ENCODE data around the gene MYNN.

MYNN gene

GRCh38 chr3:169780742-169781141, 7.5 kb downstream of the MYNN start:
- no peak for DNase-seq

- DNase-seq, result no peak
Observed at GRCh38 chr3:169781209-169781855, 8.1 kb downstream of the MYNN start.

GRCh38 chr3:169787120-169787519, 13.9 kb downstream of the MYNN start:
- DNase-seq, result no peak

- no peak for DNase-seq
Observed at GRCh38 chr3:169787791-169788190, 14.6 kb downstream of the MYNN start.

DNA sequence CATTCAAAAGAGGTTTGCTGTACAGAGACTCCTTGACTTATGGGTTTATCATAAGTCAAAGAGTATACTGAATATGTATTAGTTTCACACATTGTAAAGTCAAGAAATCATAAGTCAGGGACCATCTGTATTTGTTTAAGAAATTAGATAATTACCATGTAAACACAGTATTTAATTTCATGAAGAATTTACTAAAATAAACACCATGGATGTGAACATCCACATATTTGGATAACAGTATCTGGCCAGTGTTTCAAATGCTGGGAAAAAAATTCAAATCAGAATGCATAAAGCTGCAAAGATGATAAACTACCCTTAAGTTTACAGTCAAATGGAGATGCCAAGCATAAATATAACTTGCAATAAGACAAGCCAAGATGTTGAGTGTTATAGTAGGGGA, 17.0 kb downstream of the MYNN start:
- DNase-seq, result no peak

- DNase-seq, result no peak
Observed at GRCh38 chr3:169790687-169791429, 17.7 kb downstream of the MYNN start.

DNA sequence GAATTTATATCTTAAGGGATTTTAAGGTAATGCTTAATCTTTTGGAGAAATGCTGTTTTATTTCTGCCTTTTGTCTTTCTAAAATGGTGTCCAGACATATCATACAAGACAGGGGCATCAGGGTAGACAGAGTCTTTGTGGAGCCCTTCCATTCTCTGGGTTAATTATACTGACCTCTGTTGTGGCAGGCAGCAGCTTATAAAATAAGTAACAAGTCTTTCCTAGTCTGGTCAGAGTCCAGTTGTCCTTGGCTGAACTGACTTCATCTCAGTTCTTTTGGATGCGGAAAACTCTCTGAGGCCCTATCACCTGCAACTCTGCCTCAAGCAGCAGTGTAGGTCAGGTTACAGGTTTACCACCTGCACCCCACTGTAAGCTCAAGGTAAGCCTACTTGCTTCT, 19.2 kb downstream of the MYNN start:
- DNase-seq, result no peak

- no peak for DNase-seq
Observed at GRCh38 chr3:169804681-169805080, 31.5 kb downstream of the MYNN start.

GRCh38 chr3:169809230-169809795, 36.1 kb downstream of the MYNN start:
- no peak for DNase-seq

DNA sequence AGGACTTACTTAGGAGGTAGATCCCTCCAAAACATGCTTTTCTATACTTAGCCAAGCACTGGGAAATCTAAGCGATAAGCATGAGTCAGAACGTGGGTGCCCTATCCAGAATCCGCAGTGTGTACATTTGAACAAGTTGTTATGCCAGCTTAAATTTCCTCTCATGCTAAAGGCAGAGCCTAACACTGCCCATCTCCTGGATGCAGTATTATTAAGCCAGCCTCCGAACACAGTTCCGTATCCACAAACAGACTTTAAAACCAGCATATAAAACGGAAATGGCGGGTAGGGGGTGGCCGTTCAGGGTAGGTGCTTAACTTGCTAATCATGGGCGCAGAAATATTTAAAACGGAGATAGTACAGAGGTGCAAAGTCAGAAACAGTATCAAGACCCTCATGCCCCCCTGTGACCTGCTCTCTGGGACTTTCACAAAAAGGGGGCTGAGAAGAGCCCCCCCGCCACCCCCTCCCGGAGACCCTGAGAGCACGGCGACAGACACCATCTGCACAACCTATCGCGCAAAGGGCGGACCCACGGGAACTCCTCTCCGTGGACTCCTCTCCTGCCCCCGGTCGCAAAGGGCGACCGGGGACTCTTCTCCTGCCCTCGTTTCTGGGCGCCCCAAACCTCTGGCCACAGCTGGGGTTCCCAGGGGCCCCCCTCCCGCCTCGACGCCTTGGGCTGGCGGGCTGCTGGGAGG, 38.6 kb downstream of the MYNN start:
- peak; percentile 49 for DNase-seq

- DNase-seq, result peak; percentile 84
Observed at GRCh38 chr3:169812332-169813235, 39.4 kb downstream of the MYNN start, which contains the start of the genes LRRC34 and LRRIQ4. Gene LRRC34, minus strand, starts transcription at chr3:169812904. Its CDS starts 356 bp downstream, at chr3:169812548. Gene LRRIQ4, plus strand, starts transcription at chr3:169812870. Its CDS starts 9,052 bp downstream, at chr3:169821922.

- DNase-seq, result no peak
Observed at GRCh38 chr3:169813278-169813677, 40.1 kb downstream of the MYNN start.

DNA sequence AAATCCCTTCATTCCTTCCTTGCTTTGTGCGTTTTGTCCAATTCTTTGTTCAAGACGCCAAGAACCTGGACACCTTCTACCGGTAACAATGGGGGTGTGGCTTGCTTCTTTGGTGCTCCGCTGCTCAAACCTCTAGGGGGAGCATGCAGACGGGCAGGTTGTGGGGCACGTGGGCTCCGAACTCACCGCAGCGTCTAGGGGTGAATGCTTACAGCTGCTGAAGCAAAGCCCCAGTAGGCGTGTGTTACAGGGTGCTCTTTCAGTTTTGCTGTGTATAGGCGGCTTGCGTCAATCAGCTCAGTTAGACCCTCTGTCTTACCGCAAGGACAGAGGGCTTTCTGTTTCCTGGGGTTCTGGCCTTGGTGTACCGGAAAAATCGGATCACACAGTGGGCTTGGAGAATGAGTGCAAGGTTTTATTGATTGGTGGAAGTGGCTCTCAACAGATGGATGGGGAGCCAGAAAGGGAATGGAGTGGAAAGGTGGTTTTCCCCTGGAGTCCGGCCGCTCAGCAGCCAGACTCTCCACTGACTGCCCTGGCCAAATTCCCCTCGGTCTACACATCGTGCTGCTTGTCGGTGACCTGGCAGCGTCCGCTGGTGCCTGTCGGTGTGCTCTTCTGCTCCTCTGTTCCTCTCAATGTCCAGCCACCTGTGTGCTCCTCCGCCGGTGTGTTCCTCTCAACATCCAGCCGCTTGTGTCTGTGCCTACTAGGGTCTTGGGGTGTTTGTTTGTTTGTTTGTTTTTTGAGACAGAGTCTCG, 40.7 kb downstream of the MYNN start:
- peak; percentile 36 for DNase-seq

DNA sequence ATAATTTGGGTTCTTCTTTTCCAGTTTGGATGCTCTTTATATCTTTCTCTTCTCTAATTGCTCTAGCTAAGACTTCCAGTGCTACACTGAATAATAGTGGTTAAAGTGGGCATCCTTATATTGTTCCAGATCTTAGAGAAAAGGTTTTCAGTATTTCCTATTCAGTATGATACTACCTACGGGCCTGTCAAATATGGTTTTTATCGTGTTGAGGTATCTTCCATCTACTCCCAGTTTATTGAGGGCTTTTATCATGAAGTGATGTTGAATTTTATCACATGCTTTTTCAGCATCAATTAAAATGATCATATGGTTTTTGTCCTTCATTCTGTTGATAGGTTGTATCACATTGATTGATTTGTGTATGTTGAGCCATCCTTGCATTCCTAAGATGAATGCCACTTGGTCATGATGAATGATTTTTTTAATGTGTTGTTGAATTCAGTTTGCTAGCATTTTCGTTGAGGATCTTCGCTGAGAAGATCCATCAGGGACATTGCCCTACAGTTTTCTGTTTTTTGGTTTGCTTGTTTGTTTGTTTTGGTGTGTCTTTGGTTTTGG, 42.5 kb downstream of the MYNN start:
- no peak for DNase-seq

DNA sequence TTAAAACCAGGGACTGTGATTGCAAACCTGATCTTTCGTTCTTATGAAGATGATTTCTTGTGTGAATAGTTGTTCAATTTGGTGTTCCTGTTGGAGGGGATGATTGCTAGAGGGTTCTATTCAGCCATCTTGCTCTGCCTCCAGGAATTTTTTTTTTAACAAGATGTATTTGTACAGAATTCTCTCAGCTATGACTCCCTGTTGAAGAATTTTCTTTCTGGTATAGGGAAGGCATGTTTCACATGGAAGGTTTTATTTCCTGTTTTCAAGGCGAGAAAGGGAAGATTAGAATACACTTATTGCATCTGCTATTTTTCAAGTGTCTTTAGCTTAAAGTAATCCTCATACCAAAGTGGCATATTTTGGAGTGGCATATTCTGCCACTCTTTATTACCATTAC, 45.1 kb downstream of the MYNN start:
- DNase-seq, result no peak

DNA sequence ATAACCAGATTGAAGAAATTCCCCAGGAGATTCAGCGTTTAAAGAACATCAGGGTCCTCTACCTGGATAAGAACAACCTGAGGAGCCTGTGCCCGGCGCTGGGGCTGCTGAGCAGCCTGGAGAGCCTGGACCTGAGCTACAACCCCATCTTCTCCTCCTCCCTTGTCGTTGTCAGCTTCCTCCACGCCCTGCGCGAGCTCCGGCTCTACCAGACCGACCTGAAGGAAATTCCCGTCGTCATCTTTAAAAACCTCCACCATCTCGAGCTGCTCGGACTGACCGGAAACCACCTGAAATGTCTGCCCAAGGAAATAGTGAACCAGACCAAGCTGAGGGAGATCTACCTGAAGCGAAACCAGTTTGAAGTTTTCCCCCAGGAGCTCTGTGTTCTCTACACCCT, 48.9 kb downstream of the MYNN start:
- no peak for DNase-seq

DNA sequence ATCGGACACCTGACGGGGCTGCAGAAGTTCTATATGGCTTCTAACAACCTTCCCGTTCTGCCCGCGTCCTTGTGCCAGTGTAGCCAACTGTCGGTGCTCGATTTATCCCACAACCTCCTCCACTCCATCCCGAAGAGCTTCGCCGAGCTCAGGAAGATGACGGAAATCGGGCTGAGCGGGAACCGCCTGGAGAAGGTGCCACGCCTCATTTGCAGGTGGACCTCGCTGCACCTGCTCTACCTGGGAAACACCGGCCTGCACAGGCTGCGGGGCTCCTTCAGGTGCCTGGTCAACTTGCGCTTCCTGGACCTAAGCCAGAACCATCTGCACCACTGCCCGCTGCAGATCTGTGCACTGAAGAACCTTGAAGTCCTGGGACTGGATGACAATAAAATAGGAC, 49.3 kb downstream of the MYNN start:
- DNase-seq, result no peak

DNA sequence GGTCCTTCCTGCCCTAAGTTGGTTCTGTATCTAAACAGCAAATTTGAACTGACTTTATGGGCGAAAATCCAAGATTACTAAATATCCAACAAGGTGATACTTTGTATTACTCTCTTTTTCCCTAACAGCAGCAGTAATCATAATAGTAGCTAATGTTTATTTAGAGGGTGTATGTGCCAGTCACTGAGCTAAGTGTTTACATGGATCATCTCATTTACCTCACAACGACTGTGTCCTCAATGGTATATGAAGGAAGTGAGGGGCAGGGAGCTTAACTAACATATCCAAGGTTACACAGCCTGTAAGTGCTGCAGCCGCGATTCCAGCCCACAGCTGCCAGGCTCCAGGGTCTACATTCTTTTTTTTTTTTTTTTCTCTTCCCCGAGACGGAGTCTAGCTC, 49.8 kb downstream of the MYNN start:
- no peak for DNase-seq

DNA sequence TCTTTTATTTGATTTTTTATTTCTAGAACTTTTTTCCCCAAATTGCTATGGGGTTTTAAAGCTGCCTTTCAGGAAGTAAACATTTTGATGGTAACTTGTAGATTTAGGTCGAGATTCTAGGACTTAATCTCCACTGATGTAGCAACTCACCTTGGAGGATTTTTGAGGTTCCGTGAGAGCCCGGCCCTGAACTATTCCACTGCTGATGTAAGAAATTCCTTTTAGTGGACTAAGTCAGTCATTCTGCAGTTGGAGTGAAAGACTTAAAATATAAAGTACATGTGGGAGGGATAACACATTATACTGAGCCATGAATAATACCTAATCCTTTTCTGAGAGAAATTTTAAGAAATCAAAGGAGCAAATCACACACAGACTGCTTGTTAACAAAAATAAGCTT, 52.1 kb downstream of the MYNN start:
- DNase-seq, result no peak

GRCh38 chr3:169827712-169828111, 54.5 kb downstream of the MYNN start:
- DNase-seq, result no peak

- no peak for DNase-seq
Observed at GRCh38 chr3:169835533-169835932, 62.3 kb downstream of the MYNN start.

All from left hindlimb (tissue), 1 donor.